NCI-H345 treated with DMSO at 0.1 percent for 48 hours (cell line): ENCODE measurements around the gene ZNF35.
A peak's percentile ranks its signal among the peaks of the same experiment; 100 is the strongest.

Experiments used
- DNase-seq: peaks from one replicate; lab custom pipeline; 2025; ENCODE audit not compliant: unreplicated experiment; lab: John Stamatoyannopoulos, UW

The ZNF35 gene

DNA sequence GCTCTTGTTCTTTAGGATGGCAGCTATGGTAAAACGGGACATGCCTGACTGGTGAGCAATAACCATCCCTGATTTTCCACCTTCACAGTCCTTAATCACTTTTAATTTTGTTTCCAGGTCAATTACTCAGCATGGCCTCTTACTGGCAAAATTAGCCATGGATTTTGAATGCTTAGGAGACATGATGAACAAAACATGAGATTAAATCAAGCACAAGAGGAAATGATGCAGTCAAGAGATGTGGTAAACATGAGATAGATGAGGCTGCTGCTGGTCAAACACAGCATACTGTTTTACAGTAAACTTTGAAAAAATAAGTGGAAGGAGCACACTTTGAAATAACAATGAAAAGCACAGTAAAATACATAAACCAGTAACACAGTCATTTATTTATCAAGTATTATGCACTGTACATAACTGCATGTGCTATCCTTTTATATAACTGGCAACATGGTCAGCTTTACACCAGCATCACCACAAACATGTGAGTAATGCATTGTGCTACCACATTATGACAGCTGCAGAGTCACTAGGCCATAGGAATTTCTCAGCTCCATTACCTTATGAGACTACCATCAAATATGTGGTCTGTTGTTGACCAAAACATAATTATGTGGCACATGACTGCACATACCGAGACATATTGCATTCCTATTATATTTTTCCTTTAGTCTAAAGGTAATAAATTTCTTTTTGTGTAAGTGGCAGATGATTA, 33.8 kb downstream of the ZNF35 start:
- no peak for DNase-seq

DNA sequence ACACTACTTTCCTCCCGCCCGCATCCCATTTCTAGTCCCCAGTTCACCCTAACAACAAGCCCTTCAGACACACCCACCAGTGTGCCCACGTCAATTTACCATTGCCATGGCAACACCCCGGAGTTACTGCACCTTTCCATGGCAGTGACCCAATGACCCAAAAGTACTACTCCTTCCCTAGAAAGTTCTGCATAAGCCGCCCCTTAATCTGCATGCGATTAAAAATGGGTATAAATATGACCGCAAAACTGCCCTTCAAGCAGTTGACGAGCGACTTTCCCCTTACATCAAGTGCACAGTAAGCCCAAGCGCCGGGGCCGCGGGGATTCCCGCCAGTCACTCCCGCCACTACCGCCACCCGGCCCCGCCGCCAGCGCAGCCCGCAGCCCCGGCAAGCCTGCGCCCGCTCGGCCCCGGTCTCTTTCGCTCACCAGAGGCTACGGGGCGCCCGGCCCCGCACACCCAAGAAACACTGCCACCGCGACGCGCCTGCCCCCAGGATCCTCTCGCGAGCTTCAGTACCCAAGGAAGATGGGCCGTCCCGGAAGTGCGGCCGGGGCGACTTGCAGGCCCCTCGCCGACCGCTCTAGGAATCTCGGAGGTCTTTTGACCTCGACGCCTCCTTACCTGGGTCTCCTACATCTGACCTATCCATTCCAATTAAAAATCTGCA, 36.7 kb downstream of the ZNF35 start:
- DNase-seq = peak; percentile 44

DNA sequence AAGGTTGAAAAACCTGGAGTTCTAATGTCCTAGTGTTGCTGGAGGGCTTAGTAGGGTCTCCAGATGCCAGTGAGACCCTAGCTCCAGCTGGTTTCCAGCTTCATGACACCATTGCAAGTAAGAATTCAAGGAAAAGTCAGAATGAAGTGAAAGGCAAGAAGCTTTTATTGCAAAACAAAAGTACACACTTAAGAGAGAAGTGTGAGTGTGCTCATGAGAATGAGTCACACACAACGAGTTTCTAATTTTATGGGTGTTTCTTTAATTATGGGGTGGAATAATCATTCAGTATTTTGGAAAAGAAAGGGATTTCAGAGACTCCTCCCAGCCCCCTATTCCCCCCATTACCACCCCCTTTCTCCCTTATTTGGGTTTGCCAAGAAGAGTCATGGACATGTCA, 39.4 kb downstream of the ZNF35 start:
- DNase-seq = no peak
